Suppressor macrophage treated with lipopolysaccharide for 4 hours (primary cell): ENCODE measurements around the gene USP3.
"Not testable (repeated sequence)": the region's sequence is repeated elsewhere in the genome, so short reads cannot be mapped to it uniquely, and the experiment has no call there.

Source experiments
- DNase-seq: peaks from one replicate; pipeline ENCODE4 v3.0.0-alpha.2; 2020

The USP3 gene

GRCh38 chr15:63597038-63597790, 92.8 kb downstream of the USP3 start, which contains the start of gene FBXL22:
FBXL22 (plus strand) TSS chr15:63597387; CDS start chr15:63597393, 6 bp downstream.
- no peak for DNase-seq

DNA sequence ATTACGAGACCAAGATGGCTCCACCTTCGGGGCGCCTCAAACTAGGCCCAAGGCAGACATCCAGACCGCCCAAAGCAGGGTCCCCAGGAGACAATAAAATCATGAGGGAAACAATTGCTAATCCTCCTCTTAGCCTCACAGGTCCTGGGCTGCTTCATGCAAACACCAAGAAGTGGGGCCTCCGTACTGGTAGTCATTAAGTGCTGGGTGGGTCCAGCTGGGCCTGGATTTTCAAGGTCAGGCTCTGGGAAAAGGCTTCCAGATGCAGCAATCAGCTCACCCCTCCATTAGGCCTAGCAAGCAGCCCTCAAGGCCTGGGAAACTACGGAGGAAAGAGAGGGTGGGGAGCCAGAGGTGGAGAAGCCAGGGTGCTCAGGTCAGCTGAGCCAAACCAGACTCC, 93.4 kb downstream of the USP3 start:
- DNase-seq = no peak

DNA sequence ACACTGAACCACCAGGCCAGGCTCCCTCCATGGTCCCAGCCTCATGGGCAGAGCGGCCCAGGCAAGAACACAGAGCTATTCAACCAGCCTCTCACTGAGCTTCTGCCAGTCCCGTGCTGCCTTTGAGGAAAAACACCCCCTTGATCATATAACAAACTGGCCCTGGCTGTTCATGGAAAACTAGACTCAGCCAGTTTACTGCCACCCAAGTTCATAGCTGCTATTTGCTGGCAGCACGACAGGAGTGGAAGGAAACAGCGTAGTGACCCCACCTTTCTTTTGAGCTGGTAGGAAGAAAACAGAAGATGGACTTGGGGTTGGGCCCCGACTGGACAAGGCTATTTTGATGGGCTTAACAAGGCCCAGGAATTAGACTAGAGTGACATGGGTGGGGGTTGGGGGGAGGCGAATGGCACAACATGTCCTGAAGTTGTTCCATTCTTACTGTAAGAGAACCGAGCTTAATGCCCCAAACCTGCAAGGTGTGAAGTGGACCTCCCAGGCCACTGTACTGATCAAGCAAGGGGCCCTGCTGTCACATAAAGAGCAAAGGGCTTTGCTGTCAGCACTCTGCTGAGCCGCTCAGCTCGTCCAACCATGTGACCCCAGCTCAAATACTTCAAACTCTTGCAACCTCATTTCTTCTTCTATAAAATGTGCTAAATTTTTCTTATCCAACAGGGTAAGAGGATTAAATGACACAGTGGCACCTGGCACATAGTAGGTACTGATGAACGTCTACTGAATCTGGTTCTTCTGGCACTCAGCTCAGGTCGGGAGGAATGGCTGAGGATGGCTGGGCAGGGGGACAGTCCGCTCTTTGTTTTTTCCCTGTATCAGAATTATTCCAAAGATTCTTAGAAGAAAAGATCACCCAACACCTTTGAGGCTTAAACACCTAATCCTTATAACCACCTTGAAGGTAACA, 94.3 kb downstream of the USP3 start:
- DNase-seq = no peak

DNA sequence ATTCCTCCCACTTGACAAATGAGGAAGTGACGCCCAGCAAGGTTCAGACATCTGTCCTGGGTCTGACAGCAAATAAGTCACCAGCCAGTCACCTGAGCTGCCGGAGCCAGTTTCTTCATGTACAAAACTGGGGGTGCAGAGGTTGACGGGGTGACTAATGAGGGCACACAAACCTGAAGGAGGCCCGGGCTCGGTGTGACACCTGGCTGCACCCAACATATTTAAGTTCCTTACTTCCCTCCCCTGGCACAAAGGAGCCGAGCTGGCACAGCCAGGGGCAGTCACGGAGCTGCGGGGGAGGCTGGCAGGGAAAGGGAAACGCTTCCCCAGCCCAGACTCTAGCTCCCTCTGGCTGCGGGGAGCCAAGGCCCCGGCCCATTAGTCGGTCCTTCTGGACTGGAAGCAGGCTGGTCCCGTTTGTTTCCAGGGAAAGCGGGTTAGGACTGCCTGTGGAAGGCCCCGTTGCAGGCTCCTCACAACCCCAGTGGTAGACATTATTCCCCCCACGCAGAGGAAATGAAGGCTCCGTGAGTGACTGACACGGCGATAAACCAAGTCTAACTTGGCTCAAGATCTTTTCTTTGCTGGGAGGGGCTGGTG, 95.1 kb downstream of the USP3 start:
- peak; percentile 77 for DNase-seq

DNA sequence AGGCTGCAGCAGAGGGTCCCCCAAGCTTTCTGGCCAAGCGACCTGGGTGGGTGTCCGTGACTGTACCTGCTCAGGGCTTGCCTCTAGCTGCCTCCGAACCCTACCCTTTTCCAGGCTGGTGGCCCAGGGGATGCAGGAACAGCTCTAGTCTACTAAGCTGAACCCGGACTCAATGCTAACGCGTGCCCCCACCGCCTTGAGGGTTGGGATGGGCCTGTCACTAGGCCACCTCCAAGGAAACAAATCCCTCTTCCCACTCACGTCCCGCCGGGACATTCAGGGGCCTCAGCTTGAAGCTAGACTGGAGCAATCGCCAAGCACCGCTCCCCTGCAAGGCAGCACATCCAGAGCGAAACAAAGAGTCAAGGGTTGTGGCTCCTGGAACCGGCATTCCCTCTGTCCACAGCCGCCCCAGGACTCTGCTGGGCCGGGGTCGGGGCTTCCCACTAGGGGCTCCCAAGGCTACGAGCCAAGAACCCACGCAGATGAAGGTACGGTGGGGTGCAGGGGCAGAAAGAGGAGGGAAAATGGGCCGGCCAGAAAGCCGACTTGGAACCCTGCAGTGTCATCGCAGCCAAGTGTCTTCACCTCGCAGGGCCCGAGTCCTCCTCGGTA, 95.7 kb downstream of the USP3 start:
- DNase-seq = no peak

DNA sequence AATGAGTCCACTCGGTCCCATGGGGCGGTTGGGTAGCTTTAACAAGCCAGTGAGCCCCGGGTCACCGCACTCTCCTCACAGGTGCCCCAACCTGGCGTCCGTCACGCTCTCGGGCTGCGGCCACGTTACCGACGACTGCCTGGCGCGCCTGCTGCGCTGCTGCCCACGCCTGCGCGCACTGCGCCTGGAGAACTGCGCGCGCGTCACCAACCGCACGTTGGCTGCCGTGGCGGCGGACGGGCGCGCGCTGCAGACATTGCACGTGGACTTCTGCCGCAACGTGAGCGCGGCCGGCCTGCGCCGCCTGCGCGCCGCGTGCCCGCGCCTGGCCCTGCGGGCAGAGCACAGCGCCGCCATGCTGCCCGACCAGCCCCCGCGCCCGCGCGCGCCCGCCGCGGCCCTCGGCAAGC, 96.2 kb downstream of the USP3 start:
- peak; percentile 95 for DNase-seq

- DNase-seq = peak; percentile 23
Observed at GRCh38 chr15:63601026-63601703, 96.8 kb downstream of the USP3 start.

GRCh38 chr15:63601704-63602185, 97.4 kb downstream of the USP3 start:
- DNase-seq = no peak

- DNase-seq = no peak
Observed at GRCh38 chr15:63602595-63602994, 98.2 kb downstream of the USP3 start.

GRCh38 chr15:63603516-63603915, 99.1 kb downstream of the USP3 start:
- no peak for DNase-seq

DNA sequence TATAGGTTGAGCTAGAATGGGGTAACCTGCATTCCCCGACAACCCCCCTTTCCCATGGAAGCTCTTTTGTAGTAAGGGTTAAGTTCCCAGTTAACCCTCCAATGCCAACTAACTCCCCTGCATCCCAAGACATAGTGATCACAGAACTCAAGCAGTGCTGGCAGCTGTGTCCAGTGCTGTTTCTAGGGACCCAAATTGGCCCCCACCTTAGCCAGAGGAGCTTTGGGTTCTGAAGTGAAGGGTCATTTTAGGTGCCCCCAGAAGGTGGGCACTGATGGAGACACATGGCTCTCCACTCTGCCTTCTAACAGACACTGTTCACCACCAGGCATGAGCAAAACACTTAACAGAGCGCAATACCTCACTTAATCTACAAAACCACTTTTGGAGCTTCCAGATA, 99.9 kb downstream of the USP3 start:
- DNase-seq = no peak

DNA sequence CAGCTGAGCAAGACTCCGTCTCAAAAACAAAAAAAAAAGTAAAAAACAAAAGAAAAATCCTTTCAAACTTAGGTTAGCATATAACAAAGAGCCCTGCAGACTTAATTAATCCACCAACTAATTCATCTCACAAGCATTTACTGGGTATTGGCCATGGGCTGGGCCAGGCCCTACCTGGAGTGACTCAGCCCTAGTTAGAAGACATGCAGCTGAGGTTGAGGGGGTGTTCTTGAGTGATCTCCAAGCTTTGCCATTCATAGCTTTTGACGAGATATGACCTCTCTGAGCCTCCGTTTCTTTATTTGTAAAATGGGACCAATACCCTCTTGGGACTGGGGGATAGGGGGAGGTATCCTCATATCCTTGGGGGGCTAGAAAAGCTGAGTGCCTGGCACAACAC, 100.6 kb downstream of the USP3 start:
- no peak for DNase-seq

GRCh38 chr15:63605816-63606215, 101.4 kb downstream of the USP3 start:
- DNase-seq = peak; percentile 21

DNA sequence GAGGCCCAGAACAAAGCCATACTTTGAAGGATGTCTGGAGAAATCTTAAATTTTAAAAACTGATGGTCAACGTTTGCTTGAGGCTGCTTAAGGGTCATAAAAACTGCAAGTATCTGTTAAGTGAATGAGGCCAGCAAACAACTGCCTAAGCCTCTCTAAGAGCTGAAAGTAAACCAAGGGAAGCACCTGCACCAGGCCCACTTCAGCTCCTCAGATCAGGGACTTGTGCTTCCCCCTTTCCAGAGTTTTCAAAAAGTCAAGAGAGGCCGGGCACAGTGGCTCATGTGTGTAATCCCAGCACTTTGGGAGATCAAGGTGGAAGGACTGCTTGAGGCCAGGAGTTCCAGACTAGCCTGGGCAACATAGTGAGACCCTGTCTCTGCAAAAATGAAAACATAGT, 101.9 kb downstream of the USP3 start:
- no peak for DNase-seq

GRCh38 chr15:63608989-63609388, 104.6 kb downstream of the USP3 start:
- DNase-seq = no peak

DNA sequence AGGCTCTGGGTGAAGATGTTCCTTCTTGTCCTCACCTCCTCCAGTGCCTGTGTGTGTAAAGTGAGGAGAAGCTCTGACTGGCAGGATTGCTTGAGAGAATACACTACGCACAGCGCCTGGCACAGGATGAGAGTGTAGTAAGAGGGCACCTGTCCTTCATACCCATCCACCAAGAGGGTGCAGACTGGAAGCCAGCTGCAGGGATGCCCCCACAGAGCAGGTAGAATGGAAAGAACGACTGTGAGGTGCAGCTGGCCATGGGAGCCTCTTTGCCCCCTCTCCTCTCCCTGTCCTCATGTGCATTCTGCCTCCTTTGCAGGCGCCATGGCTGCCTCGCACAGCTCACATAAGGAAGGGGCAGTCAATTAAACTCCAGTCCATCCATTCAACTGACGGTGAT, 105.1 kb downstream of the USP3 start:
- DNase-seq = no peak

- DNase-seq = peak; percentile 73
Observed at GRCh38 chr15:63610209-63610841, 105.9 kb downstream of the USP3 start.

GRCh38 chr15:63611177-63611576, 106.8 kb downstream of the USP3 start:
- no peak for DNase-seq

DNA sequence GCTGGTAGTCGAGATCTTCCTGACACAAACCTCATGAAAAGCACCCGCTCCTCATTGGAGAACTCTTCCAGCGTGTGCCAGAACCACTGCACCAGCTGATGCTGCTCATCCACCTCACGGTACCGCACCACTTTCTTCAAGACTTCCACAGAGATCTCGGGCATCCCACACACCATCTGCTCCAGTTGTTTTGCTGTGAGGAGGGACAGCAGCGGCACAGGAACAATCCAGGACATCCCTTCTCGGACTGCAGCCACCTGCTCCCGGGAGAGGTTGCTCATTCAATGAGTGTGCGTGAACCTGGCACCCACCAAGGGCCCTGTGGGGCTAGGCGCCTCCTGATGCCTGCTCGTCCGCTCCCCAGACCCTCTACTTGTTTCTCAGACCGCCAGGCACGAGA, 107.9 kb downstream of the USP3 start:
- DNase-seq = no peak

- DNase-seq = no peak
Observed at GRCh38 chr15:63615935-63616334, 111.5 kb downstream of the USP3 start.

DNA sequence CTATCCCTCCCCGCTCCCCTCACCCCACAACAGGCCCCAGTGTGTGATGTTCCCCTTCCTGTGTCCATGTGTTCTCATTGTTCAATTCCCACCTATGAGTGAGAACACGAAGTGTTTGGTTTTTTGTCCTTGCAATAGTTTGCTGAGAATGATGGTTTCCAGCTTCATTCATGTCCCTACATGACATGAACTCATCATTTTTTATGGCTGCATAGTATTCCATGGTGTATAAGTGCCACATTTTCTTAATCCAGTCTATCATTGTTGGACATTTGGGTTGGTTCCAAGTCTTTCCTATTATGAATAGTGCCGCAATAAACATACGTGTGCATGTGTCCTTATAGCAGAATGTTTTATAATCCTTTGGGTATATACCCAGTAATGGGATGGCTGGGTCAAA, 112.8 kb downstream of the USP3 start:
- DNase-seq = not testable (repeated sequence)

DNA sequence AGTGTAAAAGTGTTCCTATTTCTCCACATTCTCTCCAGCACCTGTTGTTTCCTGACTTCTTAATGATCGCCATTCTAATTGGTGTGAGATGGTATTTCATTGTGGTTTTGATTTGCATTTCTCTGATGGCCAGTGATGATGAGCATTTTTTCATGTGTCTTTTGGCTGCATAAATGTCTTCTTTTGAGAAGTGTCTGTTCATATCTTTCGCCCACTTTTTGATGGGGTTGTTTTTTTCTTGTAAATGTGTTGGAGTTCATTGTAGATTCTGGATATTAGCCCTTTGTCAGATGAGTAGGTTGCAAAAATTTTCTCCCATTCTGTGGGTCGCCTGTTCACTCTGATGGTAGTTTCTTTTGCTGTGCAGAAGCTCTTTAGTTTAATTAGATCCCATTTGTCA, 113.2 kb downstream of the USP3 start:
- not testable (repeated sequence) for DNase-seq
